ENCODE data around the gene RCBTB2.

GRCh38 chr13:48576448-48577010 is 43.6 kb upstream of the RCBTB2 start:
- no peak for TF ChIP-seq TARDBP (IDR thresholded peaks at IDR 0.05)
- TF ChIP-seq SP1 (IDR thresholded peaks at IDR 0.05) = no peak
- no peak for TF ChIP-seq NFRKB (IDR thresholded peaks at IDR 0.05)
- TF ChIP-seq ZNF384 (IDR thresholded peaks at IDR 0.05) = no peak
- no peak for TF ChIP-seq FOXK2 (IDR thresholded peaks at IDR 0.05)
- no peak for TF ChIP-seq CTBP1 (IDR thresholded peaks at IDR 0.05; ENCODE audit: borderline replicate concordance)
- no peak for TF ChIP-seq SUZ12 (IDR thresholded peaks at IDR 0.05)

All from HEK293T (cell line).